GM12878 (cell line): ENCODE measurements around the gene IL3. TPM values are rescaled to one million over a fixed set of nuclear protein-coding genes. Genes with fewer than 3 reads are reported as not detected.

ENCODE experiments used
- ATAC-seq: fragments of 200-7000 bp; cut with Tn5 transposase; 3 replicates; pipeline ENCODE4 v1.9.1; 2020; ENCODE audit warnings: mild to moderate bottlenecking, moderate library complexity
- BruUV-seq: library from RNA; stranded (reverse); fragments of 400-500 nt; replicated peaks from 2 replicates; lab custom pipeline; 2021; lab: Mats Ljungman, UMichigan
- CTCF ChIA-PET: fragments of 300-600 bp; sonication (Branson Sonifier 250); formaldehyde crosslinking; extraction: SDS; loops from one replicate; lab custom pipeline; 2021; ENCODE audit warnings: inconsistent platforms; lab: Yijun Ruan, JAX
- POLR2A ChIA-PET: fragments of 350-600 bp; formaldehyde crosslinking; extraction: SDS; loops from one replicate; lab custom pipeline; 2021; ENCODE audit warnings: inconsistent platforms; lab: Charles Lee
- RAD21 ChIA-PET: fragments of 300-600 bp; sonication (Branson Sonifier 250); formaldehyde crosslinking; loops from one replicate; lab custom pipeline; 2023; ENCODE audit warnings: antibody characterized with exemption; ENCODE audit not compliant: unreplicated experiment; lab: Charles Lee
- SMC1A ChIA-PET: fragments of 300-600 bp; sonication (Branson Sonifier 250); formaldehyde crosslinking; loops from one replicate; lab custom pipeline; 2023; ENCODE audit not compliant: unreplicated experiment, uncharacterized antibody; lab: Charles Lee
- DNase-seq: peaks from one replicate; pipeline ENCODE4 v3.0.0-alpha.2; 2011; ENCODE audit warnings: low read depth, low spot score
- FAIRE-seq: peaks from 3 replicates; lab custom pipeline; 2011; peaks lifted over from hg19 to GRCh38; lab: Jason Lieb, UNC
- H2AFZ ChIP-seq: 2 replicates; pipeline ENCODE4 v1.6.0; 2011; ENCODE audit warnings: low read depth, low read length, control low read depth; ENCODE audit not compliant: control insufficient read depth
- H3K27ac ChIP-seq: 2 replicates; pipeline ENCODE4 v1.5.1; 2011; ENCODE audit warnings: control low read depth; ENCODE audit not compliant: control insufficient read depth, insufficient read depth
- H3K27me3 ChIP-seq, 2 experiments: replicated peaks in 1 of 2; 2 replicates each; pipeline versions ENCODE4 v1.6.0 to v1.6.1; 2011; ENCODE audit warnings: low read length in 1 of 2; ENCODE audit not compliant: control insufficient read depth in 2 of 2, insufficient read depth in 2 of 2
- H3K36me3 ChIP-seq, 2 experiments: 2 replicates each; pipeline ENCODE4 v1.5.1; 2011; ENCODE audit warnings: low read length in 1 of 2; ENCODE audit not compliant: control insufficient read depth in 2 of 2, insufficient read depth in 2 of 2
- H3K4me1 ChIP-seq: 2 replicates; pipeline ENCODE4 v1.6.1; 2011; ENCODE audit warnings: mild to moderate bottlenecking, low read length, moderate library complexity, mixed read lengths; ENCODE audit not compliant: control insufficient read depth, insufficient read depth
- H3K4me2 ChIP-seq: 2 replicates; pipeline ENCODE4 v1.6.0; 2011; ENCODE audit warnings: control low read depth; ENCODE audit not compliant: control insufficient read depth, insufficient read depth
- H3K4me3 ChIP-seq: fragments of 200-600 bp; sonication (generic); 2 replicates; pipeline ENCODE4 v1.5.1; 2016
- H3K79me2 ChIP-seq: 2 replicates; pipeline ENCODE4 v1.6.0; 2011; ENCODE audit warnings: low read length; ENCODE audit not compliant: control insufficient read depth, insufficient read depth
- H3K9ac ChIP-seq: 2 replicates; pipeline ENCODE4 v1.8.0; 2011; ENCODE audit warnings: low read length, control low read depth, mixed read lengths; ENCODE audit not compliant: control insufficient read depth, insufficient read depth
- H3K9me3 ChIP-seq: replicated peaks from 3 replicates; pipeline ENCODE4 v1.5.1; 2011; ENCODE audit warnings: mild to moderate bottlenecking, low read length; ENCODE audit not compliant: control insufficient read depth, insufficient read depth
- H4K20me1 ChIP-seq: 2 replicates; pipeline ENCODE4 v1.6.0; 2011; ENCODE audit not compliant: control insufficient read depth, insufficient read depth
- CREB1 ChIP-seq: IDR thresholded peaks from 2 replicates; pipeline ENCODE4 v1.6.1; 2012; ENCODE audit warnings: low read depth, mild to moderate bottlenecking, inconsistent platforms
- CUX1 ChIP-seq: IDR thresholded peaks from 2 replicates; pipeline ENCODE4 v1.6.1; 2012; ENCODE audit warnings: improper control_type of control experiment, low read depth, low read length; ENCODE audit not compliant: insufficient replicate concordance
- IKZF1 ChIP-seq: fragments of 450-650 bp; conservative IDR thresholded peaks from 2 replicates; pipeline ENCODE4 v1.6.1; 2017; ENCODE audit warnings: antibody characterized with exemption, mild to moderate bottlenecking
- MEF2B ChIP-seq: fragments of 450-650 bp; IDR thresholded peaks from 2 replicates; pipeline ENCODE4 v1.6.1; 2018; ENCODE audit warnings: mild to moderate bottlenecking, moderate library complexity; ENCODE audit not compliant: partially characterized antibody, poor library complexity, severe bottlenecking
- MYB ChIP-seq: fragments of 150-350 bp; IDR thresholded peaks from 2 replicates; pipeline ENCODE4 v1.6.1; 2014; ENCODE audit warnings: mild to moderate bottlenecking, low read depth, low read length, borderline replicate concordance
- SIX5 ChIP-seq: IDR thresholded peaks from 2 replicates; pipeline ENCODE4 v1.6.1; 2011; ENCODE audit warnings: mild to moderate bottlenecking, low read depth, low read length, moderate library complexity; ENCODE audit not compliant: severe bottlenecking
- TCF12 ChIP-seq: IDR thresholded peaks from 2 replicates; pipeline ENCODE4 v1.6.1; 2011; ENCODE audit warnings: low read depth, mild to moderate bottlenecking, low read length
- TCF3 ChIP-seq: IDR thresholded peaks from 2 replicates; pipeline ENCODE4 v1.6.1; 2012; ENCODE audit warnings: low read depth, mild to moderate bottlenecking, low read length, borderline replicate concordance; ENCODE audit not compliant: insufficient read depth
- TCF7 ChIP-seq: IDR thresholded peaks from 2 replicates; pipeline ENCODE4 v1.6.1; 2014; ENCODE audit warnings: antibody characterized with exemption, borderline replicate concordance
- ZZZ3 ChIP-seq: IDR thresholded peaks from 2 replicates; pipeline ENCODE4 v1.6.1; 2011; ENCODE audit warnings: low read depth; ENCODE audit not compliant: control insufficient read depth, insufficient read length
- WGBS: methylation state at CpG from one replicate; pipeline ENCODE4 v1.1.6; 2016; ENCODE audit warnings: low lambda C conversion rate; ENCODE audit not compliant: insufficient replicate concordance, insufficient coverage; ENCODE audit errors: missing lambda C conversion rate; 5-methylcytosine and 5-hydroxymethylcytosine counted together
- in situ Hi-C: fragments of 300-500 bp; cut with MboI; formaldehyde crosslinking; loops from 9 replicates; pipeline ENCODE4 v1.14.3; 2018; ENCODE audit warnings: mixed read lengths
- intact Hi-C: fragments of 100-400 bp; cut with micrococcal nuclease; formaldehyde crosslinking; loops from one replicate; pipeline ENCODE4 v1.14.2; 2022; ENCODE audit not compliant: unreplicated experiment
- polyA plus RNA-seq, 11 experiments: library from polyadenylated mRNA; depleted of rRNA in 4 of 11; unstranded in 6 of 11; stranded (reverse) in 5 of 11; fragments of >200 nt; fragmentation: Nextera tagmentation in 4 of 11; fragmentation: Illumina TruSeq in 1 of 11; extraction: Ambion mirVana in 4 of 11; extraction: Trizol in 1 of 11; gene quantifications; 1 replicate in 1 of 11; 2 replicates in 10 of 11; pipeline versions ENCODE4 v1.2.1 to v1.2.3, GENCODE V29; 2011 to 2016; ENCODE audit warnings: inconsistent platforms in 2 of 11, missing spikeins in 2 of 11, low read depth in 1 of 11
- total RNA-seq, 4 experiments: library from RNA; depleted of rRNA in 3 of 4; stranded (reverse); fragments of >200 nt in 3 of 4; fragmentation: Illumina TruSeq in 1 of 4; extraction: Trizol in 1 of 4; gene quantifications; 2 replicates each; pipeline versions ENCODE4 v1.2.1 to v1.2.3, GENCODE V29; 2013 to 2021
- TF ChIP-seq, protein P1 (sequence below): fragments of 150-350 bp; IDR thresholded peaks from 2 replicates; pipeline ENCODE4 v1.6.1; 2016; ENCODE audit warnings: low read depth, low read length
- TF ChIP-seq, protein P2 (sequence below): fragments of 450-650 bp; IDR thresholded peaks from 2 replicates; pipeline ENCODE4 v1.6.1; 2017; ENCODE audit warnings: low read depth, mild to moderate bottlenecking, moderate library complexity

Gene IL3
- total and polyA plus RNA-seq, 10 of the 15 experiments (the other 5 are each of a cell fraction or from before 2014, with no cell fraction given), result not detected

- no peak overlapping the region for H3K9ac ChIP-seq
- in situ Hi-C loops (no loop called here), intact Hi-C loops (no loop called here)
- DNase-seq (no peak), ATAC-seq (no peak), FAIRE-seq (no peak)
- no peaks in the 10 kb centered on the region for H3K36me3 ChIP-seq
- H4K20me1 ChIP-seq, result no peaks in the 10 kb centered on the region; the same call in 1 of the 2 replicates
- ChIA-PET SMC1A (no interaction called here), POLR2A (interaction anchor here (0.7 kb wide), 1 partner anchor 81 kb away, joined by 3 read pairs; no protein-coding TSS in a partner anchor), CTCF (no interaction called here), RAD21 (no interaction called here)
- no peaks in the 10 kb centered on the region for H3K79me2 ChIP-seq
- H3K9me3 ChIP-seq, result no peaks in the 10 kb centered on the region
- no peak overlapping the region for H3K4me3 ChIP-seq
- peaks cover 0 to 5% of the 10 kb centered on the region in 2 experiments; a peak in 2 of 4 replicates for H3K27me3 ChIP-seq
- no peak overlapping the region for H3K4me2 ChIP-seq
- WGBS, result 57% methylated on average over 7 of the region's 7 CpGs
- BruUV-seq, result no TSS peak
- peaks cover 15% of the 10 kb centered on the region for H3K4me1 ChIP-seq
- no peak overlapping the region for H3K27ac ChIP-seq
- H2AFZ ChIP-seq, result no peak overlapping the region
- TF ChIP-seq MYB, result no peak
- TF ChIP-seq TCF7, result no peak
- TF ChIP-seq SIX5, result no peak
- TF ChIP-seq IKZF1, result no peak
- no peak for TF ChIP-seq TCF3
- no peak for TF ChIP-seq ZZZ3
- no peak for TF ChIP-seq CREB1
- TF ChIP-seq, protein P1, sequence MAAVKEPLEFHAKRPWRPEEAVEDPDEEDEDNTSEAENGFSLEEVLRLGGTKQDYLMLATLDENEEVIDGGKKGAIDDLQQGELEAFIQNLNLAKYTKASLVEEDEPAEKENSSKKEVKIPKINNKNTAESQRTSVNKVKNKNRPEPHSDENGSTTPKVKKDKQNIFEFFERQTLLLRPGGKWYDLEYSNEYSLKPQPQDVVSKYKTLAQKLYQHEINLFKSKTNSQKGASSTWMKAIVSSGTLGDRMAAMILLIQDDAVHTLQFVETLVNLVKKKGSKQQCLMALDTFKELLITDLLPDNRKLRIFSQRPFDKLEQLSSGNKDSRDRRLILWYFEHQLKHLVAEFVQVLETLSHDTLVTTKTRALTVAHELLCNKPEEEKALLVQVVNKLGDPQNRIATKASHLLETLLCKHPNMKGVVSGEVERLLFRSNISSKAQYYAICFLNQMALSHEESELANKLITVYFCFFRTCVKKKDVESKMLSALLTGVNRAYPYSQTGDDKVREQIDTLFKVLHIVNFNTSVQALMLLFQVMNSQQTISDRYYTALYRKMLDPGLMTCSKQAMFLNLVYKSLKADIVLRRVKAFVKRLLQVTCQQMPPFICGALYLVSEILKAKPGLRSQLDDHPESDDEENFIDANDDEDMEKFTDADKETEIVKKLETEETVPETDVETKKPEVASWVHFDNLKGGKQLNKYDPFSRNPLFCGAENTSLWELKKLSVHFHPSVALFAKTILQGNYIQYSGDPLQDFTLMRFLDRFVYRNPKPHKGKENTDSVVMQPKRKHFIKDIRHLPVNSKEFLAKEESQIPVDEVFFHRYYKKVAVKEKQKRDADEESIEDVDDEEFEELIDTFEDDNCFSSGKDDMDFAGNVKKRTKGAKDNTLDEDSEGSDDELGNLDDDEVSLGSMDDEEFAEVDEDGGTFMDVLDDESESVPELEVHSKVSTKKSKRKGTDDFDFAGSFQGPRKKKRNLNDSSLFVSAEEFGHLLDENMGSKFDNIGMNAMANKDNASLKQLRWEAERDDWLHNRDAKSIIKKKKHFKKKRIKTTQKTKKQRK, result no peak
- TF ChIP-seq MEF2B, result no peak
- no peak for TF ChIP-seq CUX1
- no peak for TF ChIP-seq TCF12
- TF ChIP-seq, protein P2, sequence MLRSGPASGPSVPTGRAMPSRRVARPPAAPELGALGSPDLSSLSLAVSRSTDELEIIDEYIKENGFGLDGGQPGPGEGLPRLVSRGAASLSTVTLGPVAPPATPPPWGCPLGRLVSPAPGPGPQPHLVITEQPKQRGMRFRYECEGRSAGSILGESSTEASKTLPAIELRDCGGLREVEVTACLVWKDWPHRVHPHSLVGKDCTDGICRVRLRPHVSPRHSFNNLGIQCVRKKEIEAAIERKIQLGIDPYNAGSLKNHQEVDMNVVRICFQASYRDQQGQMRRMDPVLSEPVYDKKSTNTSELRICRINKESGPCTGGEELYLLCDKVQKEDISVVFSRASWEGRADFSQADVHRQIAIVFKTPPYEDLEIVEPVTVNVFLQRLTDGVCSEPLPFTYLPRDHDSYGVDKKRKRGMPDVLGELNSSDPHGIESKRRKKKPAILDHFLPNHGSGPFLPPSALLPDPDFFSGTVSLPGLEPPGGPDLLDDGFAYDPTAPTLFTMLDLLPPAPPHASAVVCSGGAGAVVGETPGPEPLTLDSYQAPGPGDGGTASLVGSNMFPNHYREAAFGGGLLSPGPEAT, result no peak
These were observed 35.0 kb upstream of the IL3 start for GRCh38 chr5:132025403-132025971.
